ENCODE data around the gene SMYD3. TPM values are rescaled to one million over a fixed set of nuclear protein-coding genes. Genes with fewer than 3 reads are reported as not detected.

SMYD3 gene
- total RNA-seq, 1 donor from 2014 or later, result 23.5 TPM

GRCh38 chr1:246200225-246200624 lies 306.9 kb downstream of the SMYD3 start:
- Histone ChIP-seq H3K27ac (ENCODE audit: low read depth, low read length) (no peak overlapping the region), H3K4me3 (ENCODE audit: low read length in 3 of 3) (no peak overlapping the region), H3K9ac (ENCODE audit: low read depth in 1 of 3, low read length in 3 of 3) (no peak overlapping the region), H3K36me3 (ENCODE audit: control insufficient read depth in 3 of 3, insufficient read depth in 3 of 3, low read length in 3 of 3) (no peaks in the 10 kb centered on the region), H3K27me3 (ENCODE audit: control insufficient read depth in 3 of 3, insufficient read depth in 3 of 3, low read length in 3 of 3) (no peaks in the 10 kb centered on the region), H3K9me3 (ENCODE audit: control insufficient read depth in 3 of 3, low read length in 3 of 3) (no peaks in the 10 kb centered on the region), H3K4me1 (ENCODE audit: control insufficient read depth in 3 of 3, insufficient read depth in 3 of 3, low read length in 3 of 3) (no peaks in the 10 kb centered on the region)

GRCh38 chr1:246199086-246199645 lies 307.9 kb downstream of the SMYD3 start:
- Histone ChIP-seq H3K36me3 (ENCODE audit: control insufficient read depth in 3 of 3, insufficient read depth in 3 of 3, low read length in 3 of 3) (no peaks in the 10 kb centered on the region), H3K4me3 (ENCODE audit: low read length in 3 of 3) (no peak overlapping the region), H3K27me3 (ENCODE audit: control insufficient read depth in 3 of 3, insufficient read depth in 3 of 3, low read length in 3 of 3) (no peaks in the 10 kb centered on the region), H3K9me3 (ENCODE audit: control insufficient read depth in 3 of 3, low read length in 3 of 3) (no peaks in the 10 kb centered on the region), H3K27ac (ENCODE audit: low read depth, low read length) (no peak overlapping the region), H3K4me1 (ENCODE audit: control insufficient read depth in 3 of 3, insufficient read depth in 3 of 3, low read length in 3 of 3) (no peaks in the 10 kb centered on the region), H3K9ac (ENCODE audit: low read depth in 1 of 3, low read length in 3 of 3) (no peak overlapping the region)

GRCh38 chr1:246198115-246198816 lies 308.8 kb downstream of the SMYD3 start:
- H3K27me3 ChIP-seq (ENCODE audit: control insufficient read depth in 3 of 3, insufficient read depth in 3 of 3, low read length in 3 of 3), result no peaks in the 10 kb centered on the region
- no peaks in the 10 kb centered on the region for H3K36me3 ChIP-seq (ENCODE audit: control insufficient read depth in 3 of 3, insufficient read depth in 3 of 3, low read length in 3 of 3)
- H3K4me1 ChIP-seq (ENCODE audit: control insufficient read depth in 3 of 3, insufficient read depth in 3 of 3, low read length in 3 of 3), result no peaks in the 10 kb centered on the region
- H3K9ac ChIP-seq (ENCODE audit: low read depth in 1 of 3, low read length in 3 of 3), result no peak overlapping the region
- H3K4me3 ChIP-seq (ENCODE audit: low read length in 3 of 3), result no peak overlapping the region
- H3K9me3 ChIP-seq (ENCODE audit: control insufficient read depth in 3 of 3, low read length in 3 of 3), result no peaks in the 10 kb centered on the region
- no peak overlapping the region for H3K27ac ChIP-seq (ENCODE audit: low read depth, low read length)

GRCh38 chr1:246197076-246197475 lies 310.0 kb downstream of the SMYD3 start:
- H3K9ac ChIP-seq (ENCODE audit: low read depth in 1 of 3, low read length in 3 of 3), result no peak overlapping the region
- no peak overlapping the region for H3K4me3 ChIP-seq (ENCODE audit: low read length in 3 of 3)
- H3K27me3 ChIP-seq (ENCODE audit: control insufficient read depth in 3 of 3, insufficient read depth in 3 of 3, low read length in 3 of 3), result no peaks in the 10 kb centered on the region
- H3K36me3 ChIP-seq (ENCODE audit: control insufficient read depth in 3 of 3, insufficient read depth in 3 of 3, low read length in 3 of 3), result no peaks in the 10 kb centered on the region
- H3K4me1 ChIP-seq (ENCODE audit: control insufficient read depth in 3 of 3, insufficient read depth in 3 of 3, low read length in 3 of 3), result no peaks in the 10 kb centered on the region
- no peak overlapping the region for H3K27ac ChIP-seq (ENCODE audit: low read depth, low read length)
- H3K9me3 ChIP-seq (ENCODE audit: control insufficient read depth in 3 of 3, low read length in 3 of 3), result no peaks in the 10 kb centered on the region

GRCh38 chr1:246195296-246195695 lies 311.8 kb downstream of the SMYD3 start:
- Histone ChIP-seq H3K36me3 (ENCODE audit: control insufficient read depth in 3 of 3, insufficient read depth in 3 of 3, low read length in 3 of 3) (no peaks in the 10 kb centered on the region), H3K27ac (ENCODE audit: low read depth, low read length) (no peak overlapping the region), H3K9ac (ENCODE audit: low read depth in 1 of 3, low read length in 3 of 3) (no peak overlapping the region), H3K27me3 (ENCODE audit: control insufficient read depth in 3 of 3, insufficient read depth in 3 of 3, low read length in 3 of 3) (no peaks in the 10 kb centered on the region), H3K4me3 (ENCODE audit: low read length in 3 of 3) (no peak overlapping the region), H3K4me1 (ENCODE audit: control insufficient read depth in 3 of 3, insufficient read depth in 3 of 3, low read length in 3 of 3) (no peaks in the 10 kb centered on the region), H3K9me3 (ENCODE audit: control insufficient read depth in 3 of 3, low read length in 3 of 3) (no peaks in the 10 kb centered on the region)

GRCh38 chr1:246193537-246193936 lies 313.5 kb downstream of the SMYD3 start:
- H3K4me1 ChIP-seq (ENCODE audit: control insufficient read depth in 3 of 3, insufficient read depth in 3 of 3, low read length in 3 of 3), result no peaks in the 10 kb centered on the region
- H3K4me3 ChIP-seq (ENCODE audit: low read length in 3 of 3), result no peak overlapping the region
- no peak overlapping the region for H3K27ac ChIP-seq (ENCODE audit: low read depth, low read length)
- H3K36me3 ChIP-seq (ENCODE audit: control insufficient read depth in 3 of 3, insufficient read depth in 3 of 3, low read length in 3 of 3), result no peaks in the 10 kb centered on the region
- H3K27me3 ChIP-seq (ENCODE audit: control insufficient read depth in 3 of 3, insufficient read depth in 3 of 3, low read length in 3 of 3), result no peaks in the 10 kb centered on the region
- H3K9ac ChIP-seq (ENCODE audit: low read depth in 1 of 3, low read length in 3 of 3), result no peak overlapping the region
- no peaks in the 10 kb centered on the region for H3K9me3 ChIP-seq (ENCODE audit: control insufficient read depth in 3 of 3, low read length in 3 of 3)

GRCh38 chr1:246189126-246189525 lies 318.0 kb downstream of the SMYD3 start:
- Histone ChIP-seq H3K27ac (ENCODE audit: low read depth, low read length) (no peak overlapping the region), H3K9me3 (ENCODE audit: control insufficient read depth in 3 of 3, low read length in 3 of 3) (no peaks in the 10 kb centered on the region), H3K4me3 (ENCODE audit: low read length in 3 of 3) (no peak overlapping the region), H3K27me3 (ENCODE audit: control insufficient read depth in 3 of 3, insufficient read depth in 3 of 3, low read length in 3 of 3) (no peaks in the 10 kb centered on the region), H3K36me3 (ENCODE audit: control insufficient read depth in 3 of 3, insufficient read depth in 3 of 3, low read length in 3 of 3) (no peaks in the 10 kb centered on the region), H3K4me1 (ENCODE audit: control insufficient read depth in 3 of 3, insufficient read depth in 3 of 3, low read length in 3 of 3) (no peaks in the 10 kb centered on the region), H3K9ac (ENCODE audit: low read depth in 1 of 3, low read length in 3 of 3) (no peak overlapping the region)

DNA sequence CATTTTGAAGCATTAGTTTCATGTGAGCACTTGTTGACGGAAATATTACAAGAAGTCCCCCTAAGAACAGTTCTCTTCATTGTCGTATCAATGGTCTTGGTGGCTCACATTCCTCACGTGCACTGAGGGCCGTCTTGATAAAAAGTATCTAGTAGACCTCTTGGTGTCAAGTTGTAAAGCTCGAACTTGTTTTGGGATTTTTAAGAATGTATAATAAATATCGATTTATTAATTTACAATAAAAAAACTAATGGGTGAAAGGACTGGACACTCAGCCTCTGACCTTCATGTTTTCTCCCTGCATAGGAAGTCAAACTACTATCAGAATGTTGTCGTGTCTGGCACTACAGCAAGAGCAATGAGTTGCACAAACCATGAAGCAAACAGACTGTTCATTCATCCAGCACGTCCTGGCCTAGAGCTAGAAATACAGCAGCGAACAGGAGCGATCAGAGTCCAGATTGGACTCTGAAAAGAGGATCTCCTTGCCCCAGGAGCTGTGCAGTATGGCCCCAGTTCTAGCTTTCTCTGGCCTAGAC lies 319.2 kb downstream of the SMYD3 start:
- Histone ChIP-seq H3K9me3 (ENCODE audit: control insufficient read depth in 3 of 3, low read length in 3 of 3) (no peaks in the 10 kb centered on the region), H3K4me3 (ENCODE audit: low read length in 3 of 3) (no peak overlapping the region), H3K4me1 (ENCODE audit: control insufficient read depth in 3 of 3, insufficient read depth in 3 of 3, low read length in 3 of 3) (no peaks in the 10 kb centered on the region), H3K27me3 (ENCODE audit: control insufficient read depth in 3 of 3, insufficient read depth in 3 of 3, low read length in 3 of 3) (no peaks in the 10 kb centered on the region), H3K36me3 (ENCODE audit: control insufficient read depth in 3 of 3, insufficient read depth in 3 of 3, low read length in 3 of 3) (no peaks in the 10 kb centered on the region), H3K9ac (ENCODE audit: low read depth in 1 of 3, low read length in 3 of 3) (no peak overlapping the region), H3K27ac (ENCODE audit: low read depth, low read length) (no peak overlapping the region)

- no peaks in the 10 kb centered on the region for H3K9me3 ChIP-seq (ENCODE audit: control insufficient read depth in 3 of 3, low read length in 3 of 3)
- H3K36me3 ChIP-seq (ENCODE audit: control insufficient read depth in 3 of 3, insufficient read depth in 3 of 3, low read length in 3 of 3), result no peaks in the 10 kb centered on the region
- H3K4me1 ChIP-seq (ENCODE audit: control insufficient read depth in 3 of 3, insufficient read depth in 3 of 3, low read length in 3 of 3), result no peaks in the 10 kb centered on the region
- H3K9ac ChIP-seq (ENCODE audit: low read depth in 1 of 3, low read length in 3 of 3), result no peak overlapping the region
- no peak overlapping the region for H3K4me3 ChIP-seq (ENCODE audit: low read length in 3 of 3)
- no peak overlapping the region for H3K27ac ChIP-seq (ENCODE audit: low read depth, low read length)
- no peaks in the 10 kb centered on the region for H3K27me3 ChIP-seq (ENCODE audit: control insufficient read depth in 3 of 3, insufficient read depth in 3 of 3, low read length in 3 of 3)
These were observed 322.6 kb downstream of the SMYD3 start for GRCh38 chr1:246184503-246184902.

DNA sequence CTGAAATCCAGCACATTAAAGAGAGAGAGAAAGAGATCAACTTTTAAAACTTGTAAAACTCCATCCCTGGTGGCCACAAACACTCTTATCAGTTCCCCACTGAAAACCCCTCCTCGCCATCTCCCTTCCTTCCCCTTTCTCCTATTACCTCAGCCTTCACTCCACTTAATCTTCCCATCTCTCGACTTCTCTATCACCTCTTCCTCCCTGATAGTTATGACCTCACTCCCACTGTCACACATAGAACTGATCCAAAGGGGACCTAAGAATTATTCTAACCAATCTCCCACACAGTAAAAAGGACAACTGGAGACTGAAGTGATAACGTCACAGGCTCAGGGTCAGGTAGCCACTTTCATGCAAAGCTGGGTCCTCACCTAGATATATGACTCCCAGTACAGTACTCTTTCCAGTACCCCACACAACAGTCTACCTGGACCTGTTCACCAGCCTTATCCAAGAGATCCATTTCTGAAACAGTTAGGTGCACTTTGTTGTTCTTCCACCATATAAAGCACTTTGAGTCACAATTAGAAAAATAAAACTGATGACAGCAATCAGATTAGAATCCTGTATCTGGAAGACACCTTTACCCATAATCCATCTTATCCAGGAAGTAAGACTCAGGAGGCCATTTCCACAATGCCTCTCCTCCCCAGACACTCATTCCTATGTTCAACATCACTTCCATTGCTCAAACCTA lies 324.8 kb downstream of the SMYD3 start:
- Histone ChIP-seq H3K4me3 (ENCODE audit: low read length in 3 of 3) (no peak overlapping the region), H3K9me3 (ENCODE audit: control insufficient read depth in 3 of 3, low read length in 3 of 3) (no peaks in the 10 kb centered on the region), H3K27ac (ENCODE audit: low read depth, low read length) (no peak overlapping the region), H3K36me3 (ENCODE audit: control insufficient read depth in 3 of 3, insufficient read depth in 3 of 3, low read length in 3 of 3) (no peaks in the 10 kb centered on the region), H3K4me1 (ENCODE audit: control insufficient read depth in 3 of 3, insufficient read depth in 3 of 3, low read length in 3 of 3) (no peaks in the 10 kb centered on the region), H3K9ac (ENCODE audit: low read depth in 1 of 3, low read length in 3 of 3) (no peak overlapping the region), H3K27me3 (ENCODE audit: control insufficient read depth in 3 of 3, insufficient read depth in 3 of 3, low read length in 3 of 3) (no peaks in the 10 kb centered on the region)

All from skeletal muscle tissue (tissue), 4 donors.